GM23338 (cell line): ENCODE results near the gene F8. TPM values are rescaled to one million over a fixed set of nuclear protein-coding genes. Genes with fewer than 3 reads are reported as not detected.

ENCODE experiments used
- ATAC-seq: fragments of 200-7000 bp; cut with Tn5 transposase; 3 replicates; pipeline ENCODE4 v1.9.1; 2020
- DNase-seq: peaks from one replicate; pipeline ENCODE4 v3.0.0-alpha.2; 2015; ENCODE audit warnings: low spot score
- H2AFZ ChIP-seq: fragments of 200-600 bp; sonication (generic); 2 replicates; pipeline ENCODE4 v1.8.0; 2016; ENCODE audit warnings: antibody characterized with exemption, mild to moderate bottlenecking, moderate library complexity
- H3F3A ChIP-seq: fragments of 200-600 bp; sonication (generic); replicated peaks from 2 replicates; pipeline ENCODE4 v1.8.0; 2017; ENCODE audit warnings: antibody characterized with exemption, mixed run types, low read depth
- H3K27ac ChIP-seq: fragments of 200-600 bp; sonication (generic); 2 replicates; pipeline ENCODE4 v1.6.1; 2016; ENCODE audit warnings: low read depth
- H3K27me3 ChIP-seq: fragments of 200-600 bp; sonication (generic); 2 replicates; pipeline ENCODE4 v1.8.0; 2016; ENCODE audit warnings: mild to moderate bottlenecking, mixed run types, moderate library complexity; ENCODE audit not compliant: insufficient read depth
- H3K36me3 ChIP-seq: fragments of 200-600 bp; sonication (generic); 2 replicates; pipeline ENCODE4 v1.8.0; 2016; ENCODE audit warnings: mild to moderate bottlenecking; ENCODE audit not compliant: insufficient read depth
- H3K4me1 ChIP-seq: fragments of 200-600 bp; sonication (generic); 2 replicates; pipeline ENCODE4 v1.8.0; 2016; ENCODE audit warnings: mild to moderate bottlenecking, moderate library complexity; ENCODE audit not compliant: insufficient read depth
- H3K4me2 ChIP-seq: fragments of 200-600 bp; sonication (generic); 2 replicates; pipeline ENCODE4 v1.7.1; 2017; ENCODE audit warnings: mixed run types
- H3K4me3 ChIP-seq: fragments of 200-600 bp; sonication (generic); 2 replicates; pipeline ENCODE4 v1.6.1; 2016; ENCODE audit warnings: mixed run types
- H3K79me2 ChIP-seq: fragments of 200-600 bp; sonication (generic); replicated peaks from 2 replicates; pipeline ENCODE4 v1.8.0; 2017; ENCODE audit warnings: mild to moderate bottlenecking; ENCODE audit not compliant: insufficient read depth
- H3K9me2 ChIP-seq: fragments of 200-600 bp; sonication (generic); 2 replicates; pipeline ENCODE4 v1.8.0; 2017; ENCODE audit not compliant: insufficient read depth
- H4K20me1 ChIP-seq: fragments of 200-600 bp; sonication (generic); replicated peaks from 2 replicates; pipeline ENCODE4 v1.8.0; 2017; ENCODE audit warnings: mild to moderate bottlenecking; ENCODE audit not compliant: insufficient read depth
- H3K27ac Mint-ChIP-seq: 2 replicates; pipeline ENCODE4 v1.8.0; 2020; ENCODE audit warnings: inconsistent platforms, mild to moderate bottlenecking, moderate library complexity, mixed read lengths
- H3K27me3 Mint-ChIP-seq: 3 replicates; pipeline ENCODE4 v1.8.0; 2022; ENCODE audit warnings: low read depth, mild to moderate bottlenecking, moderate library complexity, mixed read lengths, inconsistent platforms; ENCODE audit not compliant: insufficient read depth, poor library complexity
- H3K36me3 Mint-ChIP-seq: 3 replicates; pipeline ENCODE4 v1.8.0; 2021; ENCODE audit warnings: low read depth, mild to moderate bottlenecking, inconsistent platforms, moderate library complexity, mixed read lengths
- H3K4me1 Mint-ChIP-seq: 3 replicates; pipeline ENCODE4 v1.8.0; 2020; ENCODE audit warnings: mild to moderate bottlenecking, inconsistent platforms, mixed read lengths
- H3K4me3 Mint-ChIP-seq: 3 replicates; pipeline ENCODE4 v1.8.0; 2021; ENCODE audit warnings: moderate library complexity, mild to moderate bottlenecking, inconsistent platforms, mixed read lengths
- H3K9me3 Mint-ChIP-seq: 3 replicates; pipeline ENCODE4 v1.8.0; 2020; ENCODE audit warnings: moderate library complexity, mild to moderate bottlenecking, inconsistent platforms, mixed read lengths
- ETS1 ChIP-seq: IDR thresholded peaks from 2 replicates; pipeline ENCODE4 v1.6.1; 2016; ENCODE audit warnings: antibody characterized with exemption
- EZH2 ChIP-seq: fragments of 200-600 bp; sonication (generic); IDR thresholded peaks from one replicate; pipeline ENCODE4 v1.8.0; 2017; ENCODE audit warnings: antibody characterized with exemption, mild to moderate bottlenecking, low read depth; ENCODE audit not compliant: unreplicated experiment
- JUNB ChIP-seq: IDR thresholded peaks from one replicate; pipeline ENCODE4 v1.6.1; 2016; ENCODE audit warnings: antibody characterized with exemption; ENCODE audit not compliant: unreplicated experiment
- POLR2AphosphoS5 ChIP-seq: IDR thresholded peaks from 2 replicates; pipeline ENCODE4 v1.6.1; 2016; ENCODE audit warnings: antibody characterized with exemption, low read depth
- STAT1 ChIP-seq: IDR thresholded peaks from one replicate; pipeline ENCODE4 v1.6.1; 2016; ENCODE audit warnings: antibody characterized with exemption; ENCODE audit not compliant: unreplicated experiment
- ZNF114 ChIP-seq: fragments of 250-450 bp; sonication (Bioruptor Pico); IDR thresholded peaks from 2 replicates; pipeline ENCODE4 v1.5.0; 2020; ENCODE audit warnings: mild to moderate bottlenecking, moderate library complexity
- ZNF331 ChIP-seq: fragments of 250-450 bp; sonication (Bioruptor Pico); IDR thresholded peaks from 2 replicates; pipeline ENCODE4 v1.5.0; 2020; ENCODE audit warnings: low read depth, mild to moderate bottlenecking, moderate library complexity
- ZNF462 ChIP-seq: fragments of 250-450 bp; sonication (Bioruptor Pico); IDR thresholded peaks from 2 replicates; pipeline ENCODE4 v1.5.0; 2020; ENCODE audit warnings: mild to moderate bottlenecking, moderate library complexity
- polyA plus RNA-seq: library from polyadenylated mRNA; unstranded; fragments of >200 nt; fragmentation: Nextera tagmentation; extraction: Ambion mirVana; gene quantifications from 2 replicates; pipeline ENCODE4 v1.2.1, GENCODE V29; 2016
- total RNA-seq: library from RNA; depleted of rRNA; stranded (reverse); fragments of >200 nt; shearing (Covaris generic); gene quantifications from 2 replicates; pipeline ENCODE4 v1.2.3, GENCODE V29; 2014
- TF ChIP-seq, protein P1 (sequence below): IDR thresholded peaks from one replicate; pipeline ENCODE4 v1.6.1; 2018; ENCODE audit warnings: antibody characterized with exemption; ENCODE audit not compliant: unreplicated experiment

Gene F8
- total and polyA plus RNA-seq, 2 experiments from 2014 or later, result 0.70 to 1.8 TPM

GRCh38 chrX:154829134-154829533 is 193.4 kb downstream of the F8 start (continued):
- TF ChIP-seq ZNF462 (CRISPR knock-in tag) (no peak), ZNF331 (CRISPR knock-in tag) (no peak), JUNB (no peak), ETS1 (no peak), EZH2 (no peak), POLR2AphosphoS5 (no peak), ZNF114 (CRISPR knock-in tag) (no peak)

GRCh38 chrX:154828016-154828408 is 194.5 kb downstream of the F8 start:
- Histone ChIP-seq H3K27ac (no peak overlapping the region), H3K9me2 (no peaks in the 10 kb centered on the region), H3K4me2 (no peak overlapping the region), H3K27me3 (no peaks in the 10 kb centered on the region), H3K79me2 (no peaks in the 10 kb centered on the region), H3K4me3 (no peak overlapping the region), H3K36me3 (no peaks in the 10 kb centered on the region), H3F3A (no peaks in the 10 kb centered on the region), H4K20me1 (no peaks in the 10 kb centered on the region), H3K4me1 (no peaks in the 10 kb centered on the region), H2AFZ (no peak overlapping the region)
- Mint-ChIP-seq H3K27ac (no peak overlapping the region), H3K4me1 (peaks cover 7% of the 10 kb centered on the region; the same call in 2 of the 3 replicates), H3K27me3 (peaks cover 4% of the 10 kb centered on the region), H3K36me3 (no peaks in the 10 kb centered on the region; the same call in 2 of the 3 replicates), H3K4me3 (no peak overlapping the region), H3K9me3 (no peaks in the 10 kb centered on the region)
- DNase-seq (no peak), ATAC-seq (no peak)
- TF ChIP-seq STAT1 (no peak), EZH2 (no peak), ETS1 (no peak), POLR2AphosphoS5 (no peak)
- TF ChIP-seq, protein P1, sequence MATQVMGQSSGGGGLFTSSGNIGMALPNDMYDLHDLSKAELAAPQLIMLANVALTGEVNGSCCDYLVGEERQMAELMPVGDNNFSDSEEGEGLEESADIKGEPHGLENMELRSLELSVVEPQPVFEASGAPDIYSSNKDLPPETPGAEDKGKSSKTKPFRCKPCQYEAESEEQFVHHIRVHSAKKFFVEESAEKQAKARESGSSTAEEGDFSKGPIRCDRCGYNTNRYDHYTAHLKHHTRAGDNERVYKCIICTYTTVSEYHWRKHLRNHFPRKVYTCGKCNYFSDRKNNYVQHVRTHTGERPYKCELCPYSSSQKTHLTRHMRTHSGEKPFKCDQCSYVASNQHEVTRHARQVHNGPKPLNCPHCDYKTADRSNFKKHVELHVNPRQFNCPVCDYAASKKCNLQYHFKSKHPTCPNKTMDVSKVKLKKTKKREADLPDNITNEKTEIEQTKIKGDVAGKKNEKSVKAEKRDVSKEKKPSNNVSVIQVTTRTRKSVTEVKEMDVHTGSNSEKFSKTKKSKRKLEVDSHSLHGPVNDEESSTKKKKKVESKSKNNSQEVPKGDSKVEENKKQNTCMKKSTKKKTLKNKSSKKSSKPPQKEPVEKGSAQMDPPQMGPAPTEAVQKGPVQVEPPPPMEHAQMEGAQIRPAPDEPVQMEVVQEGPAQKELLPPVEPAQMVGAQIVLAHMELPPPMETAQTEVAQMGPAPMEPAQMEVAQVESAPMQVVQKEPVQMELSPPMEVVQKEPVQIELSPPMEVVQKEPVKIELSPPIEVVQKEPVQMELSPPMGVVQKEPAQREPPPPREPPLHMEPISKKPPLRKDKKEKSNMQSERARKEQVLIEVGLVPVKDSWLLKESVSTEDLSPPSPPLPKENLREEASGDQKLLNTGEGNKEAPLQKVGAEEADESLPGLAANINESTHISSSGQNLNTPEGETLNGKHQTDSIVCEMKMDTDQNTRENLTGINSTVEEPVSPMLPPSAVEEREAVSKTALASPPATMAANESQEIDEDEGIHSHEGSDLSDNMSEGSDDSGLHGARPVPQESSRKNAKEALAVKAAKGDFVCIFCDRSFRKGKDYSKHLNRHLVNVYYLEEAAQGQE, result no peak
